Measurements from ENCODE around the gene PLA2G5.
"Not testable (repeated sequence)": the region's sequence is repeated elsewhere in the genome, so short reads cannot be mapped to it uniquely, and the experiment has no call there.

The PLA2G5 gene

GRCh38 chr1:20117236-20117635 is 47.2 kb downstream of the PLA2G5 start:
- DNase-seq (ENCODE audit: low read depth in 2 of 2): no peak

- no peak for DNase-seq (ENCODE audit: low read depth in 2 of 2)
Observed at GRCh38 chr1:20119347-20119746, 49.4 kb downstream of the PLA2G5 start, which contains the start of gene PLA2G2D. Gene PLA2G2D, minus strand, starts transcription at chr1:20119536. Its CDS starts 38 bp downstream, at chr1:20119498.

GRCh38 chr1:20120796-20121195 is 50.8 kb downstream of the PLA2G5 start:
- DNase-seq (ENCODE audit: low read depth in 2 of 2): no peak

GRCh38 chr1:20123722-20124455 is 53.9 kb downstream of the PLA2G5 start:
- no peak for DNase-seq (ENCODE audit: low read depth in 2 of 2)

- DNase-seq (ENCODE audit: low read depth in 2 of 2): no peak
Observed at GRCh38 chr1:20124456-20125057, 54.6 kb downstream of the PLA2G5 start.

- DNase-seq (ENCODE audit: low read depth in 2 of 2): no peak
Observed at GRCh38 chr1:20125100-20125499, 55.1 kb downstream of the PLA2G5 start.

- DNase-seq (ENCODE audit: low read depth in 2 of 2): no peak
Observed at GRCh38 chr1:20126041-20126805, 56.2 kb downstream of the PLA2G5 start.

- DNase-seq (ENCODE audit: low read depth in 2 of 2): no peak
Observed at GRCh38 chr1:20126806-20127440, 56.9 kb downstream of the PLA2G5 start.

- not testable (repeated sequence) for DNase-seq (ENCODE audit: low read depth in 2 of 2)
Observed at GRCh38 chr1:20130518-20130917, 60.5 kb downstream of the PLA2G5 start.

GRCh38 chr1:20134995-20135394 is 65.0 kb downstream of the PLA2G5 start:
- no peak for DNase-seq (ENCODE audit: low read depth in 2 of 2)

GRCh38 chr1:20136249-20136648 is 66.3 kb downstream of the PLA2G5 start:
- DNase-seq (ENCODE audit: low read depth in 2 of 2): no peak

GRCh38 chr1:20137055-20137454 is 67.1 kb downstream of the PLA2G5 start:
- DNase-seq (ENCODE audit: low read depth in 2 of 2): no peak

- DNase-seq (ENCODE audit: low read depth in 2 of 2): no peak
Observed at GRCh38 chr1:20137604-20138003, 67.6 kb downstream of the PLA2G5 start.

GRCh38 chr1:20138346-20138745 is 68.4 kb downstream of the PLA2G5 start:
- no peak for DNase-seq (ENCODE audit: low read depth in 2 of 2)

GRCh38 chr1:20138961-20139550 is 69.1 kb downstream of the PLA2G5 start, which contains the start of gene PLA2G2F:
Gene PLA2G2F, plus strand, starts transcription at chr1:20139323. Its CDS starts 105 bp downstream, at chr1:20139428.
- DNase-seq (ENCODE audit: low read depth in 2 of 2): no peak

GRCh38 chr1:20139776-20140612 is 70.0 kb downstream of the PLA2G5 start:
- DNase-seq (ENCODE audit: low read depth in 2 of 2): no peak

- DNase-seq (ENCODE audit: low read depth in 2 of 2): no peak
Observed at GRCh38 chr1:20141001-20141400, 71.0 kb downstream of the PLA2G5 start.

GRCh38 chr1:20141466-20141865 is 71.5 kb downstream of the PLA2G5 start:
- DNase-seq (ENCODE audit: low read depth in 2 of 2): no peak

Measured in stimulated activated CD4-positive, alpha-beta T cell treated with anti-CD3 and anti-CD28 coated beads, Interleukin-12 subunit alpha, Interleukin-12 subunit beta, amount 100 ng/mL, for 24 hours (primary cell).